ENCODE measurements around the gene LRP1B. TPM values are rescaled to one million over a fixed set of nuclear protein-coding genes. Genes with fewer than 3 reads are reported as not detected.
A peak's percentile ranks its signal among the peaks of the same experiment; 100 is the strongest.

LRP1B gene
- total RNA-seq, 1 experiment from 2014 or later: 0.52 TPM

DNA sequence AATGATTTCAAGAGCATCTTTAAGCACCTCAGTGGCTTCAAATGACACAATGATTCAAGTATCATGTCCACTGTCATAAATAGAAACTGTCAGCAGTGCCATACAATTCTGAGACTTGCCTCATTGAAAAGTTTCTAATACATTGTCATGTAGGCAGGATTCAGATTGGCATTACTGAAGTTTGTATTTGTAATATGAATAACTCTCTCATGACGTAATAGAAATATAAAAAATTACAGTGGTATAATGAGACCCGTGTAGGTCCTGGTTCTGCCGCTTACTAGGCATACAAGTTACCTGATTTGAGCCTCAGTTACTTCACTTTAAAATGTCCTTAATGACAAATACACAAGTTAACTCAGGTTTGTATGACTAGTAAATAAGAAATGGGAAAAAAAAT lies 1814.5 kb downstream of the LRP1B start:
- Mint-ChIP-seq H3K27ac (no peak overlapping the region), H3K4me3 (no peak overlapping the region), H3K4me1 (no peaks in the 10 kb centered on the region), H3K27me3 (ENCODE audit: low read depth) (no peaks in the 10 kb centered on the region), H3K9me3 (no peaks in the 10 kb centered on the region), H3K36me3 (no peaks in the 10 kb centered on the region)
- no peak for TF ChIP-seq ETV6 (CRISPR knock-in tag; IDR thresholded peaks at IDR 0.05)
- TF ChIP-seq ZNF317 (CRISPR knock-in tag; IDR thresholded peaks at IDR 0.05; ENCODE audit: borderline replicate concordance, low read depth): no peak
- no peak for TF ChIP-seq SP1 (CRISPR knock-in tag; conservative IDR thresholded peaks at IDR 0.05)
- no peak for TF ChIP-seq SMAD3 (CRISPR knock-in tag; IDR thresholded peaks at IDR 0.05; ENCODE audit: borderline replicate concordance)
- ChIA-PET POLR2A (no interaction called here), CTCF (no interaction called here)
- DNase-seq (ENCODE audit: low spot score) (no peak), ATAC-seq (no peak)

DNA sequence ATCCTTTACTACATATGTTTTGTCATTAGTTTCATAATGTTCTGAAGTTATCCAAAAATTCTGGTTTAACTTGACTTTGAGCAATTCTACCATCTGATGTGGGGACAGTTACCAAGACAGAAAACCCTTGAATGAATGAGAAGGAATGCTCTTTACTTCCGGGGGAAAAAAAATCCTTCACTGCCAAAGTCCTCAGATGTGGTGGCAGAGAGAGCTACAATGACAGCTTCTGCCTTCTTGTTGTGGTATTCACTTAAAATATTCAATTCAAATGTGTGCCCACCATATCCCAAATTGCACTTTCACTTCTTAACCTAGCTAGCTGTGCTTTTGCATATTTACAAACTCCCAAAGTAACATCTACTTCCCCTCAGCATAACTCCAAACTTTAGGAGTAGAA lies 1818.9 kb downstream of the LRP1B start:
- DNase-seq (ENCODE audit: low spot score) (no peak), ATAC-seq (no peak)
- Mint-ChIP-seq H3K36me3 (no peaks in the 10 kb centered on the region), H3K27ac (peak overlapping the region; percentile 41; the same call in 1 of the 2 replicates), H3K9me3 (no peaks in the 10 kb centered on the region), H3K4me1 (no peaks in the 10 kb centered on the region), H3K4me3 (no peak overlapping the region), H3K27me3 (ENCODE audit: low read depth) (no peaks in the 10 kb centered on the region)
- CTCF ChIA-PET: no interaction called here
- POLR2A ChIA-PET: no interaction called here
- TF ChIP-seq, protein P1, sequence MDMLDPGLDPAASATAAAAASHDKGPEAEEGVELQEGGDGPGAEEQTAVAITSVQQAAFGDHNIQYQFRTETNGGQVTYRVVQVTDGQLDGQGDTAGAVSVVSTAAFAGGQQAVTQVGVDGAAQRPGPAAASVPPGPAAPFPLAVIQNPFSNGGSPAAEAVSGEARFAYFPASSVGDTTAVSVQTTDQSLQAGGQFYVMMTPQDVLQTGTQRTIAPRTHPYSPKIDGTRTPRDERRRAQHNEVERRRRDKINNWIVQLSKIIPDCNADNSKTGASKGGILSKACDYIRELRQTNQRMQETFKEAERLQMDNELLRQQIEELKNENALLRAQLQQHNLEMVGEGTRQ (CRISPR knock-in tag; IDR thresholded peaks at IDR 0.05): no peak
- TF ChIP-seq ZNF232 (CRISPR knock-in tag; IDR thresholded peaks at IDR 0.05) (no peak), OVOL2 (CRISPR knock-in tag; IDR thresholded peaks at IDR 0.05; ENCODE audit: borderline replicate concordance) (no peak), ESRRA (CRISPR knock-in tag; IDR thresholded peaks at IDR 0.05; ENCODE audit: borderline replicate concordance) (no peak)
- TF ChIP-seq, protein P2, sequence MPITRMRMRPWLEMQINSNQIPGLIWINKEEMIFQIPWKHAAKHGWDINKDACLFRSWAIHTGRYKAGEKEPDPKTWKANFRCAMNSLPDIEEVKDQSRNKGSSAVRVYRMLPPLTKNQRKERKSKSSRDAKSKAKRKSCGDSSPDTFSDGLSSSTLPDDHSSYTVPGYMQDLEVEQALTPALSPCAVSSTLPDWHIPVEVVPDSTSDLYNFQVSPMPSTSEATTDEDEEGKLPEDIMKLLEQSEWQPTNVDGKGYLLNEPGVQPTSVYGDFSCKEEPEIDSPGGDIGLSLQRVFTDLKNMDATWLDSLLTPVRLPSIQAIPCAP (CRISPR knock-in tag; IDR thresholded peaks at IDR 0.05): no peak

DNA sequence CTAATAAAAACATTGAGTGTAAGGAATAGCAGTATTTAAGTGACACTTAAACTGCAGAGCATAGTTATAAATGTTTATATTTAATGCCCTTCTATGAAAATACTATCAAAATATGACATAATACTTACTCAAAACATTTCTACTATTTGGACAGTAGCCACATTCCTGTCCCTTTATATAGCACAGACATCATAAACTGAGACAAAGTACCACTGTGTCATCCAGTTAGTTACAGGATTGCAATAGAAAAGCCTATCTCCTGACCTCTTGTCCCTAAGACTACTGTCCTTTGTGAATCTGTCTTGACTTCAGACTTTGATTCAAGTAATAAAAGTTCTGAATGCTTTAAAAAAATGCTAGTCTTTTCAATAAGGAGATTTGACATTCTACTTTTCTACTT lies 1822.1 kb downstream of the LRP1B start:
- TF ChIP-seq, protein P3, sequence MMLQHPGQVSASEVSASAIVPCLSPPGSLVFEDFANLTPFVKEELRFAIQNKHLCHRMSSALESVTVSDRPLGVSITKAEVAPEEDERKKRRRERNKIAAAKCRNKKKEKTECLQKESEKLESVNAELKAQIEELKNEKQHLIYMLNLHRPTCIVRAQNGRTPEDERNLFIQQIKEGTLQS (CRISPR knock-in tag; conservative IDR thresholded peaks at IDR 0.05): no peak
- no peak for TF ChIP-seq TEAD4 (CRISPR knock-in tag; IDR thresholded peaks at IDR 0.05)
- no peak for ATAC-seq
- H3K9me3 Mint-ChIP-seq: peaks cover 13% of the 10 kb centered on the region
- no peaks in the 10 kb centered on the region for H3K4me1 Mint-ChIP-seq
- no peaks in the 10 kb centered on the region for H3K27me3 Mint-ChIP-seq (ENCODE audit: low read depth)
- POLR2A ChIA-PET: no interaction called here
- CTCF ChIA-PET: no interaction called here
- H3K27ac Mint-ChIP-seq: no peak overlapping the region
- H3K4me3 Mint-ChIP-seq: no peak overlapping the region
- H3K36me3 Mint-ChIP-seq: no peaks in the 10 kb centered on the region
- DNase-seq (ENCODE audit: low spot score): no peak

DNA sequence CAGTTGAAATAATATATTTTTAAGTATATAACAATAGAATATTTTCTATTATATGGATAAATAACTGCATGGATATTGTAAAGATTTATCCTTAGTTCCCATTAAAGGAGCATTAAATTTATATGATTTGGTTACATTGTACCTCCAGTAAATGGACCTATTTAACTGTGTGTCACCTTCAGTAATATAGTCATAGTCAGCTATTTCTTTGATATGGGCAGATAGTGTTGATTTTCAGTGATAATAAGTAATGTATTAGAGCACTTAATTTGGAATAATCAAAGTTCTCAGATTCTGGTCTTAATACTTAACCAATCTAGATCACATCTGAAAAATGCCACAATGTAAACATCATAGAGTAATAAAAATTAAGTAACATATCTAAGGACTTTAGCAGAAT lies 1823.3 kb downstream of the LRP1B start:
- no peaks in the 10 kb centered on the region for H3K36me3 Mint-ChIP-seq
- no peaks in the 10 kb centered on the region for H3K4me1 Mint-ChIP-seq
- ATAC-seq: no peak
- peaks cover 14% of the 10 kb centered on the region for H3K9me3 Mint-ChIP-seq
- H3K27me3 Mint-ChIP-seq (ENCODE audit: low read depth): no peaks in the 10 kb centered on the region
- no peak overlapping the region for H3K4me3 Mint-ChIP-seq
- POLR2A ChIA-PET: no interaction called here
- CTCF ChIA-PET: no interaction called here
- H3K27ac Mint-ChIP-seq: no peak overlapping the region
- DNase-seq (ENCODE audit: low spot score): no peak
- TF ChIP-seq, protein P4, sequence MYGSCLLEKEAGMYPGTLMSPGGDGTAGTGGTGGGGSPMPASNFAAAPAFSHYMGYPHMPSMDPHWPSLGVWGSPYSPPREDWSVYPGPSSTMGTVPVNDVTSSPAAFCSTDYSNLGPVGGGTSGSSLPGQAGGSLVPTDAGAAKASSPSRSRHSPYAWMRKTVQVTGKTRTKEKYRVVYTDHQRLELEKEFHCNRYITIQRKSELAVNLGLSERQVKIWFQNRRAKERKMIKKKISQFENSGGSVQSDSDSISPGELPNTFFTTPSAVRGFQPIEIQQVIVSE (CRISPR knock-in tag; IDR thresholded peaks at IDR 0.05; ENCODE audit: borderline replicate concordance): no peak
- no peak for TF ChIP-seq TEAD1 (CRISPR knock-in tag; IDR thresholded peaks at IDR 0.05)
- TF ChIP-seq, protein P5, sequence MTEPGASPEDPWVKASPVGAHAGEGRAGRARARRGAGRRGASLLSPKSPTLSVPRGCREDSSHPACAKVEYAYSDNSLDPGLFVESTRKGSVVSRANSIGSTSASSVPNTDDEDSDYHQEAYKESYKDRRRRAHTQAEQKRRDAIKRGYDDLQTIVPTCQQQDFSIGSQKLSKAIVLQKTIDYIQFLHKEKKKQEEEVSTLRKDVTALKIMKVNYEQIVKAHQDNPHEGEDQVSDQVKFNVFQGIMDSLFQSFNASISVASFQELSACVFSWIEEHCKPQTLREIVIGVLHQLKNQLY (CRISPR knock-in tag; IDR thresholded peaks at IDR 0.05): no peak
- TF ChIP-seq, protein P1 (CRISPR knock-in tag; IDR thresholded peaks at IDR 0.05): no peak
- TF ChIP-seq ZNF416 (CRISPR knock-in tag; IDR thresholded peaks at IDR 0.05): no peak
- TF ChIP-seq, protein P6, sequence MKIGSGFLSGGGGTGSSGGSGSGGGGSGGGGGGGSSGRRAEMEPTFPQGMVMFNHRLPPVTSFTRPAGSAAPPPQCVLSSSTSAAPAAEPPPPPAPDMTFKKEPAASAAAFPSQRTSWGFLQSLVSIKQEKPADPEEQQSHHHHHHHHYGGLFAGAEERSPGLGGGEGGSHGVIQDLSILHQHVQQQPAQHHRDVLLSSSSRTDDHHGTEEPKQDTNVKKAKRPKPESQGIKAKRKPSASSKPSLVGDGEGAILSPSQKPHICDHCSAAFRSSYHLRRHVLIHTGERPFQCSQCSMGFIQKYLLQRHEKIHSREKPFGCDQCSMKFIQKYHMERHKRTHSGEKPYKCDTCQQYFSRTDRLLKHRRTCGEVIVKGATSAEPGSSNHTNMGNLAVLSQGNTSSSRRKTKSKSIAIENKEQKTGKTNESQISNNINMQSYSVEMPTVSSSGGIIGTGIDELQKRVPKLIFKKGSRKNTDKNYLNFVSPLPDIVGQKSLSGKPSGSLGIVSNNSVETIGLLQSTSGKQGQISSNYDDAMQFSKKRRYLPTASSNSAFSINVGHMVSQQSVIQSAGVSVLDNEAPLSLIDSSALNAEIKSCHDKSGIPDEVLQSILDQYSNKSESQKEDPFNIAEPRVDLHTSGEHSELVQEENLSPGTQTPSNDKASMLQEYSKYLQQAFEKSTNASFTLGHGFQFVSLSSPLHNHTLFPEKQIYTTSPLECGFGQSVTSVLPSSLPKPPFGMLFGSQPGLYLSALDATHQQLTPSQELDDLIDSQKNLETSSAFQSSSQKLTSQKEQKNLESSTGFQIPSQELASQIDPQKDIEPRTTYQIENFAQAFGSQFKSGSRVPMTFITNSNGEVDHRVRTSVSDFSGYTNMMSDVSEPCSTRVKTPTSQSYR (CRISPR knock-in tag; IDR thresholded peaks at IDR 0.05): no peak
- no peak for TF ChIP-seq OVOL2 (CRISPR knock-in tag; IDR thresholded peaks at IDR 0.05; ENCODE audit: borderline replicate concordance)
- no peak for TF ChIP-seq GTF2I (CRISPR knock-in tag; conservative IDR thresholded peaks at IDR 0.05)
- TF ChIP-seq, protein P7, sequence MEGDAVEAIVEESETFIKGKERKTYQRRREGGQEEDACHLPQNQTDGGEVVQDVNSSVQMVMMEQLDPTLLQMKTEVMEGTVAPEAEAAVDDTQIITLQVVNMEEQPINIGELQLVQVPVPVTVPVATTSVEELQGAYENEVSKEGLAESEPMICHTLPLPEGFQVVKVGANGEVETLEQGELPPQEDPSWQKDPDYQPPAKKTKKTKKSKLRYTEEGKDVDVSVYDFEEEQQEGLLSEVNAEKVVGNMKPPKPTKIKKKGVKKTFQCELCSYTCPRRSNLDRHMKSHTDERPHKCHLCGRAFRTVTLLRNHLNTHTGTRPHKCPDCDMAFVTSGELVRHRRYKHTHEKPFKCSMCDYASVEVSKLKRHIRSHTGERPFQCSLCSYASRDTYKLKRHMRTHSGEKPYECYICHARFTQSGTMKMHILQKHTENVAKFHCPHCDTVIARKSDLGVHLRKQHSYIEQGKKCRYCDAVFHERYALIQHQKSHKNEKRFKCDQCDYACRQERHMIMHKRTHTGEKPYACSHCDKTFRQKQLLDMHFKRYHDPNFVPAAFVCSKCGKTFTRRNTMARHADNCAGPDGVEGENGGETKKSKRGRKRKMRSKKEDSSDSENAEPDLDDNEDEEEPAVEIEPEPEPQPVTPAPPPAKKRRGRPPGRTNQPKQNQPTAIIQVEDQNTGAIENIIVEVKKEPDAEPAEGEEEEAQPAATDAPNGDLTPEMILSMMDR (IDR thresholded peaks at IDR 0.05): no peak
- TF ChIP-seq, protein P8, sequence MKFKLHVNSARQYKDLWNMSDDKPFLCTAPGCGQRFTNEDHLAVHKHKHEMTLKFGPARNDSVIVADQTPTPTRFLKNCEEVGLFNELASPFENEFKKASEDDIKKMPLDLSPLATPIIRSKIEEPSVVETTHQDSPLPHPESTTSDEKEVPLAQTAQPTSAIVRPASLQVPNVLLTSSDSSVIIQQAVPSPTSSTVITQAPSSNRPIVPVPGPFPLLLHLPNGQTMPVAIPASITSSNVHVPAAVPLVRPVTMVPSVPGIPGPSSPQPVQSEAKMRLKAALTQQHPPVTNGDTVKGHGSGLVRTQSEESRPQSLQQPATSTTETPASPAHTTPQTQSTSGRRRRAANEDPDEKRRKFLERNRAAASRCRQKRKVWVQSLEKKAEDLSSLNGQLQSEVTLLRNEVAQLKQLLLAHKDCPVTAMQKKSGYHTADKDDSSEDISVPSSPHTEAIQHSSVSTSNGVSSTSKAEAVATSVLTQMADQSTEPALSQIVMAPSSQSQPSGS (CRISPR knock-in tag; IDR thresholded peaks at IDR 0.05; ENCODE audit: borderline replicate concordance, low read depth): no peak

Measured in WTC11 (cell line).